CD4-positive, alpha-beta T cell (primary cell): Measurements from ENCODE around the gene NPAS3. TPM values are rescaled to one million over a fixed set of nuclear protein-coding genes. Genes with fewer than 3 reads are reported as not detected.

Experiments
- ATAC-seq: fragments of 200-7000 bp; cut with Tn5 transposase; one replicate; pipeline ENCODE4 v1.10.0; 2022; ENCODE audit warnings: mild to moderate bottlenecking; ENCODE audit not compliant: poor library complexity
- CTCF ChIA-PET: fragments of 350-600 bp; sonication (Branson Sonifier 250); formaldehyde crosslinking; loops from one replicate; lab custom pipeline; 2021; ENCODE audit warnings: antibody characterized with exemption, inconsistent platforms; lab: Charles Lee
- POLR2A ChIA-PET: fragments of 350-600 bp; sonication (Branson Sonifier 250); formaldehyde crosslinking; loops from one replicate; lab custom pipeline; 2021; ENCODE audit warnings: antibody characterized with exemption, inconsistent platforms; lab: Charles Lee
- DNase-seq, 14 experiments: peaks; one replicate each; pipeline ENCODE4 v3.0.0-alpha.2; 2013 to 2020; ENCODE audit warnings: mixed read lengths in 2 of 14
- H3K27ac ChIP-seq, 2 donors: one replicate each; pipeline versions ENCODE4 v1.5.1 to v1.7.0; 2013; ENCODE audit warnings: low read length in 2 of 2, low read depth in 1 of 2, mild to moderate bottlenecking in 1 of 2
- H3K27me3 ChIP-seq, 2 experiments: 1 replicate in 1 of 2; 2 replicates in 1 of 2; pipeline versions ENCODE4 v1.6.1 to v1.7.0; 2013; ENCODE audit warnings: low read length in 2 of 2, control low read depth in 1 of 2, mild to moderate bottlenecking in 1 of 2, moderate library complexity in 1 of 2; ENCODE audit not compliant: insufficient read depth in 2 of 2, control insufficient read depth in 1 of 2
- H3K36me3 ChIP-seq: one replicate; pipeline ENCODE4 v1.6.1; 2013; ENCODE audit warnings: low read length, control low read depth; ENCODE audit not compliant: insufficient read depth
- H3K4me1 ChIP-seq: one replicate; pipeline ENCODE4 v1.6.1; 2013; ENCODE audit warnings: low read length, control low read depth; ENCODE audit not compliant: insufficient read depth
- H3K4me3 ChIP-seq: one replicate; pipeline ENCODE4 v1.5.1; 2013; ENCODE audit warnings: mild to moderate bottlenecking, low read length, moderate library complexity
- H3K9me3 ChIP-seq, 2 experiments: 1 replicate in 1 of 2; 2 replicates in 1 of 2; pipeline versions ENCODE4 v1.6.1 to v1.7.0; 2013; ENCODE audit warnings: low read length in 2 of 2, mild to moderate bottlenecking in 2 of 2, control low read depth in 1 of 2, moderate library complexity in 1 of 2; ENCODE audit not compliant: control insufficient read depth in 1 of 2, insufficient read depth in 1 of 2
- H3K27ac Mint-ChIP-seq: one replicate; pipeline ENCODE4 v1.8.0; 2020; ENCODE audit warnings: mixed read lengths
- H3K27me3 Mint-ChIP-seq: one replicate; pipeline ENCODE4 v1.8.0; 2021; ENCODE audit warnings: mixed read lengths
- H3K36me3 Mint-ChIP-seq: one replicate; pipeline ENCODE4 v1.8.0; 2021; ENCODE audit warnings: low read depth, mixed read lengths
- H3K4me1 Mint-ChIP-seq: one replicate; pipeline ENCODE4 v1.8.0; 2021; ENCODE audit warnings: low read depth, mixed read lengths
- H3K4me3 Mint-ChIP-seq: one replicate; pipeline ENCODE4 v1.8.0; 2020; ENCODE audit warnings: mild to moderate bottlenecking, mixed read lengths
- H3K9me3 Mint-ChIP-seq: one replicate; pipeline ENCODE4 v1.8.0; 2020; ENCODE audit warnings: mixed read lengths
- CTCF ChIP-seq: fragments of 200-600 bp; IDR thresholded peaks from one replicate; pipeline ENCODE4 v1.8.0; 2022; ENCODE audit warnings: antibody characterized with exemption, mild to moderate bottlenecking
- intact Hi-C, 2 experiments: fragments of 100-400 bp; cut with DNase I in 1 of 2; cut with micrococcal nuclease in 1 of 2; formaldehyde crosslinking; loops; one replicate each; pipeline versions ENCODE4 v1.15.1 to v1.9.0; 2023 to 2025; cut with DNase I, micrococcal nuclease
- total RNA-seq, 174 experiments: library from RNA in 2 of 174; stranded (reverse) in 2 of 174; gene quantifications; one replicate each; pipeline ENCODE4 v1.2.3 and lab custom pipeline; 2021 to 2026

Gene NPAS3
- total RNA-seq, 2 experiments from 2014 or later: not detected

DNA sequence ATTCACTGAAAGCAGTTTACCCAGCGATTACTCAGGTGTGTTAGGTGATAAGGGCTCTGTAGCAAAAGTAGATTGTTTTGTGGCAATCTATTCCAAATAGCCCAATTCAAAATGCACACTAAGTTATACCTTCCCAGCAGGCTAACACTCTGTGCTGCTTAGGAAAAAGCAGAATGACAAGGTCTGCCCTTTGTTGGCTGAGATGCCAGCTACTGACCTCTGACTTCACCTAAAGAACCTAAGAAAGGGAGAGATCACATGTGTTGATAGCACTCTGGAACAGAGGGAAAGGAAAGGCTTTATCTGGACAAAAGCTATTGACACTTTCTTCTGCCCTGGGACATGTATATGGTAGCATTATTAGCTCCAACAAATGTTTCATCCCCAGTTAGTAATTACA lies 609.9 kb downstream of the NPAS3 start:
- Mint-ChIP-seq H3K27ac (no peak overlapping the region), H3K36me3 (no peaks in the 10 kb centered on the region), H3K9me3 (no peaks in the 10 kb centered on the region), H3K4me3 (no peak overlapping the region), H3K27me3 (no peaks in the 10 kb centered on the region), H3K4me1 (no peaks in the 10 kb centered on the region)
- H3K4me3 ChIP-seq: no peak overlapping the region
- H3K9me3 ChIP-seq: no peaks in the 10 kb centered on the region
- ATAC-seq (no peak), DNase-seq (no peak)
- no peaks in the 10 kb centered on the region for H3K36me3 ChIP-seq
- H3K27me3 ChIP-seq: no peaks in the 10 kb centered on the region
- no peak overlapping the region for H3K27ac ChIP-seq
- POLR2A ChIA-PET: no interaction called here
- intact Hi-C loops: no loop called here
- TF ChIP-seq CTCF: no peak
- no peaks in the 10 kb centered on the region for H3K4me1 ChIP-seq
- CTCF ChIA-PET: no interaction called here

- no peak for TF ChIP-seq CTCF
- no peak overlapping the region for H3K4me3 Mint-ChIP-seq
- H3K36me3 Mint-ChIP-seq: no peaks in the 10 kb centered on the region
- H3K9me3 Mint-ChIP-seq: no peaks in the 10 kb centered on the region
- Histone ChIP-seq H3K4me1 (no peaks in the 10 kb centered on the region), H3K27me3 (no peaks in the 10 kb centered on the region), H3K9me3 (no peaks in the 10 kb centered on the region), H3K27ac (no peak overlapping the region), H3K4me3 (no peak overlapping the region), H3K36me3 (no peaks in the 10 kb centered on the region)
- H3K27ac Mint-ChIP-seq: no peak overlapping the region
- DNase-seq (no peak), ATAC-seq (no peak)
- no peaks in the 10 kb centered on the region for H3K4me1 Mint-ChIP-seq
- ChIA-PET CTCF (no interaction called here), POLR2A (no interaction called here)
- intact Hi-C loops: no loop called here
- no peaks in the 10 kb centered on the region for H3K27me3 Mint-ChIP-seq
These were observed 613.3 kb downstream of the NPAS3 start for GRCh38 chr14:33551963-33552362.

DNA sequence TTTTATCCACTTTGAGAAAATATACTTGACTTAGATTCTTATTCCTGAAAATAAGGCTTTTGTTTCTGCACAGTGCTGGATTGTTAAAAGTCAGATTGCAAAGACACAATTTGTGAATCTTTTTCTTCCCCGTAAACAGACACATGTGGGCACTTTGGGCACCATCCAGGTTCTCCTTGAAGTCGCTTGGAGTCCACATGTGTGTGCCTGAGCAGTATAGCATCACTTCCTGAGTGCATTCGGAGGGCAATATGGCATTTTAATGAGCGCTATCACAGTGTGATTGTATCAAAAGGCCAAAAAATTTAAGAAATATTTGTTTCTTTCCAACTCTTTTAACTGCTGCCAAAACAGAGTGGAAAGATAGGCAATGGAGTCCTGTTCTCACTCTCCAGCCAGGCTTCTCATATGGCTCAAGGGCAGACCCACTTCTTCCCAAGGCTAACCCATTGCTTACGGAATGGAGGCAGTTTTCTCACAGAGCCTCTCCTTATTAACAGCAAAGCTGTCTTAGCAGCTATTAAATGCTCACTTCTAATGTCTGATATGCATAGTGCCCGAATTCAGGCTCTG lies 615.1 kb downstream of the NPAS3 start:
- CTCF ChIA-PET: no interaction called here
- ATAC-seq: no peak
- POLR2A ChIA-PET: no interaction called here

More for the DNA sequence above, 615.1 kb downstream of the NPAS3 start:
- no peak for DNase-seq
- H3K36me3 Mint-ChIP-seq: no peaks in the 10 kb centered on the region
- Histone ChIP-seq H3K36me3 (no peaks in the 10 kb centered on the region), H3K9me3 (no peaks in the 10 kb centered on the region), H3K27ac (no peak overlapping the region), H3K4me1 (no peaks in the 10 kb centered on the region), H3K27me3 (no peaks in the 10 kb centered on the region), H3K4me3 (no peak overlapping the region)
- intact Hi-C loops: no loop called here
- H3K9me3 Mint-ChIP-seq: no peaks in the 10 kb centered on the region
- H3K4me1 Mint-ChIP-seq: no peaks in the 10 kb centered on the region
- TF ChIP-seq CTCF: no peak
- H3K27ac Mint-ChIP-seq: no peak overlapping the region
- no peak overlapping the region for H3K4me3 Mint-ChIP-seq
- no peaks in the 10 kb centered on the region for H3K27me3 Mint-ChIP-seq
